ENCODE measurements around the gene PDE11A.

Gene PDE11A

DNA sequence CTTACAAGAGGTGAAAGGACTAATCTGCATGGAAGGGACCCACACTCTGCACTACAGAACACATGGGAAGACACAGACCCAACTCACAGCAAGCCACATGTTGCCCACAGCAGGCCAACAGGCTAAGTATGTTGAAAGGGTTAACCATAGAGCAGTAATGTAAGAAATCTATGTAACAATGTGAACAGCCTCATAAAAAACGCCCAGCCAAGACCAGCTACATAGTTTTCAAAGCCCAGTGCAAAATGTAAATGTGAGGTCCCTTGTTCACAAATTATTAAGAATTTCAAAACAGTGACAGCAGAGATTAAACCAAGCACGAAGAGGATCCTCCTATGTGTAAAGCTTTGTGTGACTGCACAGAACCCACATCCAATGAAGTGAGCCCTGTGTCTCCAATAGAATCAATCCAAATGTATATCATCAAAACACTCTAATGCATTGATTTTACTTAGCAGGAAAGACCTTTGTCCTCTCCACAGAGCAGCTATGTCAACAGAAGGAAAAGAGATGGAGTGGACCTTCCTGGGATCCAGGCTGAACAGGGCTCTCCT, 469.9 kb downstream of the PDE11A start:
- Histone ChIP-seq H3K36me3 (ENCODE audit: control insufficient read depth in 2 of 2, insufficient read depth in 2 of 2, low read length in 2 of 2) (no peaks in the 10 kb centered on the region), H3K4me3 (ENCODE audit: low read length in 2 of 2) (peak overlapping the region; percentile 24 to 55), H3K9ac (ENCODE audit: low read depth in 1 of 2, low read length in 2 of 2) (no peak overlapping the region), H3K4me1 (ENCODE audit: control insufficient read depth in 2 of 2, insufficient read depth in 2 of 2, low read length in 2 of 2) (peaks cover 8 to 13% of the 10 kb centered on the region in 2 donors), H3K9me3 (ENCODE audit: control insufficient read depth in 2 of 2, low read length in 2 of 2) (peaks cover 0 to 3% of the 10 kb centered on the region in 2 donors), H3K27me3 (ENCODE audit: control insufficient read depth in 2 of 2, insufficient read depth in 2 of 2, low read length in 2 of 2) (no peaks in the 10 kb centered on the region), H3K27ac (ENCODE audit: low read depth in 2 of 2, low read length in 2 of 2) (no peak overlapping the region)

DNA sequence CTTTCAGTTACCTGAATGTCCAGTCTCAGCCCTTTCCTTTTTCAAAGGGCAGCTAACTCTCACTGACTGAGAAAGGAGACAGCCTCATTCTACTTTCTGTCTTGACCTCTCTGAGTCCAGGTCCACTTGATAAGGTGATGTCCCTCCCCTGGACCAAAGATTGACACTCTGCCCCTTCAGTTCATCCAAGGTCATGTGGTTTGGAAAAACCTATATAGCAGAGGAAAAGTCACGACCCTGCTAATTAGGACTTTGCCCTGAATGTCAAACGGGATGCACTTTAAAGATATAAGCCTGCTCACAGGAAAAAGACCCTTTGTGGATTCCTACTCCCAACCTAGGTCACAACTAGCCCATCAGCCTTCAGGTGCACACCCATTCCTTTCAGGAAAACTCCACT, 471.7 kb downstream of the PDE11A start:
- H3K4me3 ChIP-seq (ENCODE audit: low read length in 2 of 2): no peak overlapping the region
- H3K36me3 ChIP-seq (ENCODE audit: control insufficient read depth in 2 of 2, insufficient read depth in 2 of 2, low read length in 2 of 2): no peaks in the 10 kb centered on the region
- no peak overlapping the region for H3K27ac ChIP-seq (ENCODE audit: low read depth in 2 of 2, low read length in 2 of 2)
- peaks cover 0 to 3% of the 10 kb centered on the region in 2 donors for H3K9me3 ChIP-seq (ENCODE audit: control insufficient read depth in 2 of 2, low read length in 2 of 2)
- no peak overlapping the region for H3K9ac ChIP-seq (ENCODE audit: low read depth in 1 of 2, low read length in 2 of 2)
- H3K27me3 ChIP-seq (ENCODE audit: control insufficient read depth in 2 of 2, insufficient read depth in 2 of 2, low read length in 2 of 2): no peaks in the 10 kb centered on the region
- peaks cover 9 to 13% of the 10 kb centered on the region in 2 donors for H3K4me1 ChIP-seq (ENCODE audit: control insufficient read depth in 2 of 2, insufficient read depth in 2 of 2, low read length in 2 of 2)

DNA sequence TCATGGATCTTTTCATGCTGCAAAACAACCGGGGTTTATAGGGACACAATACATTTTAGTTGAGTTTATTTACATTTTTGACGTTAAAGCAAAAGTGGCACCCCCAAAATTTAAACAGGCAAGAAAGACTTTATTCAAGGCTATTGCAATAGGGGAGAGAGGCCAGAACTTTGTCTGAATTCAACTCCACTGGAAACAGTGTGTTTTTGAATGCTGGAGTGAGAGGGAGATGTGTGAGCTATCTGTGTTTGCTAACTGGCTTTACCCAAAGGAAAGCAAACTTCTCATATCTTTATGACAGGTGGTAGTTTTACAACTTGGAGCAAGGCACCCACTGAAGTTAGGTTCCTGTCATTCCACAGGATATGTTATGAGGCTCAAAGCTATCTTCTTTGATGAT, 472.6 kb downstream of the PDE11A start:
- Histone ChIP-seq H3K9me3 (ENCODE audit: control insufficient read depth in 2 of 2, low read length in 2 of 2) (peaks cover 0 to 3% of the 10 kb centered on the region in 2 donors), H3K27ac (ENCODE audit: low read depth in 2 of 2, low read length in 2 of 2) (no peak overlapping the region), H3K36me3 (ENCODE audit: control insufficient read depth in 2 of 2, insufficient read depth in 2 of 2, low read length in 2 of 2) (no peaks in the 10 kb centered on the region), H3K4me1 (ENCODE audit: control insufficient read depth in 2 of 2, insufficient read depth in 2 of 2, low read length in 2 of 2) (peaks cover 9 to 13% of the 10 kb centered on the region in 2 donors), H3K27me3 (ENCODE audit: control insufficient read depth in 2 of 2, insufficient read depth in 2 of 2, low read length in 2 of 2) (no peaks in the 10 kb centered on the region), H3K9ac (ENCODE audit: low read depth in 1 of 2, low read length in 2 of 2) (no peak overlapping the region), H3K4me3 (ENCODE audit: low read length in 2 of 2) (no peak overlapping the region)

DNA sequence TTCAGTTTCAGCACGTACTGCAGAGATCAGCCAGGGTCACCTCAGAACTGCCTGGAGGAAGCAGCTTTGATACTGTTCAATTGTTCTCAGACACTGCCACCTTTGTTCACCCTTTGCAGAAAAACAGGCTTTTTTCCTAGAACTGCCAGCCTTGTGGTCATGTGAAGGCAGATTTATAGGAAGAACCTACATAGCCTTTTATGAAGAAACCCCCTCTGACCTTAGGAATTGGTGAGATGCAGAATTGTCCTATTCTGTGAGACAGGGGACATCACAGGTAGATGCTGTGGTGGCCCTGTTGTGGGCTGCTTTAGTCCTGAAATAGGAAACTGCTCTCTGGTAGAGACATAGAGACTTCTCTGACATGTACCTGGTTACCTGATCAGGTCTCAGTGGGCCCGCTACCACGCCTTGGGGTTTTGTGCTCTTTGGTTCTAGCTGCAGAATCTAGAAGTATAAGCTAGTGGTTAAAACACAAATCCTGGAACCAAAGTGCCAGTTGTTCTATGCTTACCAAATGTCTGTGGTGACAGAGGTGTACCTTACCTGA, 473.4 kb downstream of the PDE11A start:
- Histone ChIP-seq H3K36me3 (ENCODE audit: control insufficient read depth in 2 of 2, insufficient read depth in 2 of 2, low read length in 2 of 2) (no peaks in the 10 kb centered on the region), H3K27me3 (ENCODE audit: control insufficient read depth in 2 of 2, insufficient read depth in 2 of 2, low read length in 2 of 2) (no peaks in the 10 kb centered on the region), H3K27ac (ENCODE audit: low read depth in 2 of 2, low read length in 2 of 2) (no peak overlapping the region), H3K4me1 (ENCODE audit: control insufficient read depth in 2 of 2, insufficient read depth in 2 of 2, low read length in 2 of 2) (peaks cover 9 to 11% of the 10 kb centered on the region in 2 donors), H3K4me3 (ENCODE audit: low read length in 2 of 2) (no peak overlapping the region), H3K9ac (ENCODE audit: low read depth in 1 of 2, low read length in 2 of 2) (no peak overlapping the region), H3K9me3 (ENCODE audit: control insufficient read depth in 2 of 2, low read length in 2 of 2) (peaks cover 0 to 3% of the 10 kb centered on the region in 2 donors)

DNA sequence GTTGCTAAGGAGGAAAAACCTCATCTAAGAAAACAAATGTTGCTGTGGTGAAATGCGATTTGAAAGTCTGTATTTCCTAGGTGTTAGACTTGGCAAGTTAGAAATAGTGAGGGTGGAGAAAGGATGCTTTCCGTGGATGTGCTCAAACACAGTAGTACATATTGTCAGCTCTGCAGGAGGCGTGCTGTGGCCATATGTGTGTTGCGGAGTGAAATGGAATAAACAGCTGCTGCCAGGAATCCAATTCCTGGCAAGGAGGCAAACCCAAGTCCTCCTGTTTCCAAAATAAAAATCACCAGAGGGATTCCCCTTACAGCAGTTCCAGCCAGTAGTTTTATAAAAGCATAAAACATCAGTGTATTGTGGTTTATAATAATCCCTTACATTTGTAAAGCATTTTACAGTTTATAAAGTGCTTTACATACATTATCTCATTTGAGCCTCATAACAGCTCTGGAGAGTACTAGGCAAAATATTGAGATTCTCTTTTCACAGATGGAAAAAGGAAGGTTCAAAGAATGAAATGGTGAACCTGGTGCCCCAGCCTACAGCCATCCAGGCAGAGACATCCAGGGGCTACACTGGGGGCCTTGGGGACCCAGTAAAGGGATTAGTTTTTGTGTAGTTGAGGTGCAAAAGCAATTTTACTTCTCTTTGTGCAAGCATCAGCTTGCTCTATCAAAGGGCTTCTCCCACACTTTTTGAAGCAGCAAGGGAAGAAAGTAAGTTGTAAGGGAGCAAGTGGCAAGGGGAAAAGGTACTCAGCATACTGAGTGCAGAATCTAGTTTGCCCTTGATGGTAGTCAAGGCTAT, 474.0 kb downstream of the PDE11A start:
- Histone ChIP-seq H3K9ac (ENCODE audit: low read depth in 1 of 2, low read length in 2 of 2) (no peak overlapping the region), H3K36me3 (ENCODE audit: control insufficient read depth in 2 of 2, insufficient read depth in 2 of 2, low read length in 2 of 2) (no peaks in the 10 kb centered on the region), H3K27me3 (ENCODE audit: control insufficient read depth in 2 of 2, insufficient read depth in 2 of 2, low read length in 2 of 2) (no peaks in the 10 kb centered on the region), H3K9me3 (ENCODE audit: control insufficient read depth in 2 of 2, low read length in 2 of 2) (peaks cover 0 to 3% of the 10 kb centered on the region in 2 donors), H3K27ac (ENCODE audit: low read depth in 2 of 2, low read length in 2 of 2) (no peak overlapping the region), H3K4me1 (ENCODE audit: control insufficient read depth in 2 of 2, insufficient read depth in 2 of 2, low read length in 2 of 2) (peaks cover 7 to 9% of the 10 kb centered on the region in 2 donors), H3K4me3 (ENCODE audit: low read length in 2 of 2) (no peak overlapping the region)

DNA sequence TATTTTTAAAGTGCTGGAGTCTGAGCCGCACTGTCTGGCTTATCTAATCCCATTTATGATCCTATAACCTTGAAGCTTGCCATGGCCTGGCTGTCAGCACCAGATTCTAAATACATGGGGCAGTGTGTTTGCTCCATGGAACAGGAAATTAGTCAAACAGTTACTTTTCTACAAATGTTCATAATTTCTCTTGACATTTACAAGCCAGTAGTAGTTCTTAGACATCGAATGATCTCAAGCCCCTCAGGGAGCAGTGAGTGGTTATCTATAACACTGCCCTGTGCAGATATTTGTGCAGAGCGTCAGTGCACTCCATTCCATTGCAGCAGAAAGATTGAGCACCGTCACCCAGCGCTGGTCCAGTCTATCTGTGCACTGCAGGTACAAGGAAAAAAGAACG, 474.8 kb downstream of the PDE11A start:
- no peak overlapping the region for H3K9ac ChIP-seq (ENCODE audit: low read depth in 1 of 2, low read length in 2 of 2)
- H3K9me3 ChIP-seq (ENCODE audit: control insufficient read depth in 2 of 2, low read length in 2 of 2): peaks cover 0 to 3% of the 10 kb centered on the region in 2 donors
- no peaks in the 10 kb centered on the region for H3K27me3 ChIP-seq (ENCODE audit: control insufficient read depth in 2 of 2, insufficient read depth in 2 of 2, low read length in 2 of 2)
- no peak overlapping the region for H3K27ac ChIP-seq (ENCODE audit: low read depth in 2 of 2, low read length in 2 of 2)
- H3K4me1 ChIP-seq (ENCODE audit: control insufficient read depth in 2 of 2, insufficient read depth in 2 of 2, low read length in 2 of 2): peaks cover 7 to 9% of the 10 kb centered on the region in 2 donors
- no peaks in the 10 kb centered on the region for H3K36me3 ChIP-seq (ENCODE audit: control insufficient read depth in 2 of 2, insufficient read depth in 2 of 2, low read length in 2 of 2)
- no peak overlapping the region for H3K4me3 ChIP-seq (ENCODE audit: low read length in 2 of 2)

DNA sequence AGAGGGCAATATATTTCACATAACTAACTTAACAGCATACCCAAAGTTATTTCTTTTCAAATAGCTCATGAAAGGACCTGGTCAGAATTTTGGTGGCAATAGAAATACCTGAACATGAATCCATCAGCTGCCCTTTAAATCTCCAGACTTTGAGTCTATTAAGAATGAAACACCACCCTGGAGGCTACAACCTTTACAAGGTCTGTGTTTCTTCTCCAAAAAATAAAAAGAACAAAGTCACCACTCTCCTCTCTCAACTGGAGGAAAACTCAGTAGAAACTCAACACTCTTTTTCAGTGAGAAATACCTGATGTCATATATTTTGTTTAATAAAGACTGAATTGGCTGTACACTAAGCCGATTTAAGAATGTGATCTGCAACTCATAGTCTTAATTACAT, 475.7 kb downstream of the PDE11A start:
- Histone ChIP-seq H3K4me3 (ENCODE audit: low read length in 2 of 2) (no peak overlapping the region), H3K27ac (ENCODE audit: low read depth in 2 of 2, low read length in 2 of 2) (no peak overlapping the region), H3K27me3 (ENCODE audit: control insufficient read depth in 2 of 2, insufficient read depth in 2 of 2, low read length in 2 of 2) (no peaks in the 10 kb centered on the region), H3K9me3 (ENCODE audit: control insufficient read depth in 2 of 2, low read length in 2 of 2) (peaks cover 0 to 3% of the 10 kb centered on the region in 2 donors), H3K4me1 (ENCODE audit: control insufficient read depth in 2 of 2, insufficient read depth in 2 of 2, low read length in 2 of 2) (peaks cover 5 to 6% of the 10 kb centered on the region in 2 donors), H3K9ac (ENCODE audit: low read depth in 1 of 2, low read length in 2 of 2) (no peak overlapping the region), H3K36me3 (ENCODE audit: control insufficient read depth in 2 of 2, insufficient read depth in 2 of 2, low read length in 2 of 2) (no peaks in the 10 kb centered on the region)

DNA sequence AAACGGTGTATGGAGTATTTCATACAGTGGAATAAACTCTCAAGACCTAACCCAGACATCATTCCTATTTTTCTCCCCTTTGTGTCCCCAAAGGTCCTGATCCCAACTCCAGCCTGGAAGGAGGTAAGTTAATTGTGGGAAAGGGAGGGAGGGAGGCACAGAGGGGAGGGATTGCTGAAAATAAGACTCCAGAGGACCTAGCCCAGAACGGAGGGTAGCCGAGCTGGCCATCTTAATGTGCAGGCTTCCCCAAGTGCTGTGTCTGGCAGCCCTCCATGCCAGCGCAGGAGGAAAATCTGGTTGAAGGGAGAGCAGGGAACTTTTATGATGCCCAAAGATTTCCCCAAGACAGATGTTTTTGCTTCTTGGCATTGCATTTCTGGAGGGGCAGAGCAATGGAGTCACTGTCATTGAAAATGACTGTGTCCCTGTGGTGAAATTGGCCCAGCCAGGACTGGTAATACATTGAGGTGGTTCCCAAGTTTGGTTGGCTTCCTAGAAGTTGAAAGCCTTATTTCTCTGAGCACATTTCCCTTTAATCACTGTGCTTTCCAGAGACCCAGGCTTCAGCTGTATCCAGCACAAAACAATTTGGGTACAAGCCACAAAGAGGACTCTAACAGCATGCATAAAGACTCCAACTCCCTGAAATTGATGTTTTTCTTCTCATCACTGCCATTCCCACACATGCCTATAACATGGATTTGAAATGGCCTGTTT, 477.3 kb downstream of the PDE11A start:
- H3K9me3 ChIP-seq (ENCODE audit: control insufficient read depth in 2 of 2, low read length in 2 of 2): peaks cover 0 to 3% of the 10 kb centered on the region in 2 donors
- H3K36me3 ChIP-seq (ENCODE audit: control insufficient read depth in 2 of 2, insufficient read depth in 2 of 2, low read length in 2 of 2): no peaks in the 10 kb centered on the region
- no peak overlapping the region for H3K4me3 ChIP-seq (ENCODE audit: low read length in 2 of 2)
- H3K4me1 ChIP-seq (ENCODE audit: control insufficient read depth in 2 of 2, insufficient read depth in 2 of 2, low read length in 2 of 2): peaks cover 3 to 5% of the 10 kb centered on the region in 2 donors
- no peak overlapping the region for H3K27ac ChIP-seq (ENCODE audit: low read depth in 2 of 2, low read length in 2 of 2)
- H3K27me3 ChIP-seq (ENCODE audit: control insufficient read depth in 2 of 2, insufficient read depth in 2 of 2, low read length in 2 of 2): no peaks in the 10 kb centered on the region
- H3K9ac ChIP-seq (ENCODE audit: low read depth in 1 of 2, low read length in 2 of 2): no peak overlapping the region

DNA sequence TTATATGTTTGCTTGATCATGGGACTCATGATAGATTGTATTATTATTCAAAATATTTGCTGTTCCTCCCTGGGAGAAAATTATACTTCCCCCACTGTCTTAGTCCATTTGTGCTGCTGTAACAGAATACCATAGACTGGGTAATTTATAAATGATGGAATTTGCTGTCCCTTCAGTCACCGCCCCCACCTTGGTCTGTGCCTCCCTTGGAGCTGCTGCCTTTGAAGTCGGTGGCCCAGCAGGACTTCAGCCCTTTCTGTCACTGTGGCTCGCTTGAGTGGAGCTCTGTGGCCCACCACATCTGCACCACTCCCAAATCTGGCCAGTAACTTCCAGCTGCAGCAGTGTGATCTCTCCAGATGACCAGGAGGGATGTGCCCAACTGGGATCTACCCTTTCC, 479.2 kb downstream of the PDE11A start:
- Histone ChIP-seq H3K4me3 (ENCODE audit: low read length in 2 of 2) (no peak overlapping the region), H3K9me3 (ENCODE audit: control insufficient read depth in 2 of 2, low read length in 2 of 2) (no peaks in the 10 kb centered on the region), H3K36me3 (ENCODE audit: control insufficient read depth in 2 of 2, insufficient read depth in 2 of 2, low read length in 2 of 2) (no peaks in the 10 kb centered on the region), H3K27me3 (ENCODE audit: control insufficient read depth in 2 of 2, insufficient read depth in 2 of 2, low read length in 2 of 2) (no peaks in the 10 kb centered on the region), H3K4me1 (ENCODE audit: control insufficient read depth in 2 of 2, insufficient read depth in 2 of 2, low read length in 2 of 2) (peaks cover 0 to 3% of the 10 kb centered on the region in 2 donors), H3K9ac (ENCODE audit: low read depth in 1 of 2, low read length in 2 of 2) (no peak overlapping the region), H3K27ac (ENCODE audit: low read depth in 2 of 2, low read length in 2 of 2) (no peak overlapping the region)

DNA sequence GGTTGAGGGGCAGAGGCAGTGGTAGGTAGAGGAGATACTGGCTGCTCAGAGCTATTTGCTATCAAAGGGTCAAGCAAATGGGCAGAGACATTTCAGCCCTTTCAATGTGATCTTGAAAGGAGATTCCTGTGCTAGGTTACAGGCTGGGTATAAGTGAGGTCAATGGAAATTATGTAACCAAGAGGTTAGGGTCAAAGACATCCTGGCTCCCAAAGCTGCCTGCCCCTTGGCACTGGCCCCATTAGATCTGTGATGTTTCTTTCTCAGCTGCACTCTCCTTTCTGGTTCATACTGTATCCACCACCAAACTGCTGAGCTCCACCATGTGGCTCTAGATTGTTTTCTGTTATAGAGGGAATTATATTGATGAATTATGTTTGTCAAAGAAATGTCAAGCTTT, 479.6 kb downstream of the PDE11A start:
- H3K4me3 ChIP-seq (ENCODE audit: low read length in 2 of 2): no peak overlapping the region
- H3K27ac ChIP-seq (ENCODE audit: low read depth in 2 of 2, low read length in 2 of 2): no peak overlapping the region
- H3K4me1 ChIP-seq (ENCODE audit: control insufficient read depth in 2 of 2, insufficient read depth in 2 of 2, low read length in 2 of 2): peaks cover 0 to 3% of the 10 kb centered on the region in 2 donors
- no peaks in the 10 kb centered on the region for H3K9me3 ChIP-seq (ENCODE audit: control insufficient read depth in 2 of 2, low read length in 2 of 2)
- no peaks in the 10 kb centered on the region for H3K27me3 ChIP-seq (ENCODE audit: control insufficient read depth in 2 of 2, insufficient read depth in 2 of 2, low read length in 2 of 2)
- H3K9ac ChIP-seq (ENCODE audit: low read depth in 1 of 2, low read length in 2 of 2): no peak overlapping the region
- no peaks in the 10 kb centered on the region for H3K36me3 ChIP-seq (ENCODE audit: control insufficient read depth in 2 of 2, insufficient read depth in 2 of 2, low read length in 2 of 2)

All from mucosa of rectum (tissue), 2 donors.